Fibroblast of lung (primary cell): ENCODE measurements around the gene C7orf33. TPM values are rescaled to one million over a fixed set of nuclear protein-coding genes. Genes with fewer than 3 reads are reported as not detected.
"Not testable (repeated sequence)": the region's sequence is repeated elsewhere in the genome, so short reads cannot be mapped to it uniquely, and the experiment has no call there.

Experiments
- DNase-seq, 2 donors: peaks; one replicate each; pipeline versions ENCODE4 v3.0.0 to v3.0.0-alpha.2; 2010; ENCODE audit warnings: low read depth in 2 of 2
- H2AFZ ChIP-seq: 2 replicates; pipeline ENCODE4 v1.5.1; 2012; ENCODE audit warnings: low read length, control low read depth, inconsistent platforms
- H3K27ac ChIP-seq: 2 replicates; pipeline ENCODE4 v1.5.1; 2011; ENCODE audit warnings: low read length, control low read depth; ENCODE audit not compliant: insufficient read depth
- H3K27me3 ChIP-seq: 2 replicates; pipeline ENCODE4 v1.5.1; 2011; ENCODE audit warnings: mild to moderate bottlenecking, low read length; ENCODE audit not compliant: control insufficient read depth, insufficient read depth
- H3K36me3 ChIP-seq: 2 replicates; pipeline ENCODE4 v1.5.1; 2011; ENCODE audit warnings: low read length; ENCODE audit not compliant: control insufficient read depth, insufficient read depth
- H3K4me1 ChIP-seq: 2 replicates; pipeline ENCODE4 v1.5.1; 2011; ENCODE audit warnings: low read length; ENCODE audit not compliant: control insufficient read depth, insufficient read depth; ENCODE audit errors: extremely low read depth
- H3K4me2 ChIP-seq: 2 replicates; pipeline ENCODE4 v1.5.1; 2011; ENCODE audit warnings: low read length, control low read depth; ENCODE audit not compliant: insufficient read depth; ENCODE audit errors: extremely low read depth
- H3K4me3 ChIP-seq, 4 experiments: fragments of 200-600 bp in 1 of 4; sonication (generic) in 1 of 4; replicated peaks in 1 of 4; 2 replicates each; pipeline ENCODE4 v1.5.1; 2011 to 2016; ENCODE audit warnings: low read length in 4 of 4, low read depth in 3 of 4, mild to moderate bottlenecking in 3 of 4, control low read depth in 2 of 4, inconsistent platforms in 1 of 4, mixed read lengths in 1 of 4; ENCODE audit not compliant: insufficient read depth in 1 of 4; ENCODE audit errors: control extremely low read depth in 1 of 4
- H3K79me2 ChIP-seq: 2 replicates; pipeline ENCODE4 v1.5.1; 2012; ENCODE audit warnings: mild to moderate bottlenecking, low read length, inconsistent platforms; ENCODE audit not compliant: control insufficient read depth, insufficient read depth
- H3K9ac ChIP-seq: 2 replicates; pipeline ENCODE4 v1.5.1; 2011; ENCODE audit warnings: mild to moderate bottlenecking, low read length, control low read depth; ENCODE audit not compliant: insufficient read depth
- H3K9me3 ChIP-seq: 2 replicates; pipeline ENCODE4 v1.5.1; 2012; ENCODE audit warnings: low read depth, low read length; ENCODE audit not compliant: control insufficient read depth, insufficient read depth
- H4K20me1 ChIP-seq: 2 replicates; pipeline ENCODE4 v1.5.1; 2011; ENCODE audit warnings: low read length; ENCODE audit not compliant: control insufficient read depth, insufficient read depth; ENCODE audit errors: extremely low read depth
- EZH2 ChIP-seq: IDR thresholded peaks from 2 replicates; pipeline ENCODE4 v1.5.1; 2012; ENCODE audit warnings: low read length, control low read depth, mild to moderate bottlenecking; ENCODE audit errors: missing control alignments
- polyA plus RNA-seq, 2 donors: library from polyadenylated mRNA; depleted of rRNA in 1 of 2; stranded (reverse) in 1 of 2; unstranded in 1 of 2; fragments of >200 nt; gene quantifications; 2 replicates each; pipeline ENCODE4 v1.2.1, GENCODE V29; 2011 to 2012; ENCODE audit warnings: missing spikeins in 1 of 2
- total RNA-seq: library from RNA; depleted of rRNA; stranded (reverse); fragments of >200 nt; gene quantifications from 2 replicates; pipeline ENCODE4 v1.2.1, GENCODE V29; 2014
- TF ChIP-seq, protein P1 (sequence below), 2 donors: IDR thresholded peaks in 1 of 2; conservative IDR thresholded peaks in 1 of 2; 1 replicate in 1 of 2; 2 replicates in 1 of 2; pipeline ENCODE4 v1.5.1; 2011 to 2012; ENCODE audit warnings: low read length in 2 of 2, control low read depth in 1 of 2, inconsistent platforms in 1 of 2, low read depth in 1 of 2, mild to moderate bottlenecking in 1 of 2

The C7orf33 gene
- total and polyA plus RNA-seq, 2 donors (not counting 1 experiment from before 2014, with no cell fraction given), result not detected

DNA sequence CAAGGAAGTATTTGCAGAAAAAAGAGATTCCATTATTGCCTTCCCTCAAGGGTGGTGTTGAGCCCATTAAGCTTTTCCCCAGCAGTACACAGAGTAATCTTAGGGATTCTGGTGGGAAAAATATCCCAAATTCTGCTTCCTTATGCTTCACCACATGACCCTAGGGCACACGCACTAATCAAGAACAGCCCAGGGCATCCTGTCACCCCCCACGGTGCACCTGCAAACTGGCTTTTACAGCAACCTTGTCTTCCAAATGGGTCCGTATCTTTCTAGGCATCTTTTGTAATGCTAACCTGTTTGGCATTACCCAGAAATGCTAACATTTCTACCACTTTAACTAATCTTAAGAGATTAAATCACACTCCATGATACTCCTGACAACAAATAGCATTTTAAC is 926 bp upstream of the C7orf33 start:
- no peaks in the 10 kb centered on the region for H4K20me1 ChIP-seq
- no peak for DNase-seq
- H3K4me1 ChIP-seq, result no peaks in the 10 kb centered on the region
- H3K4me2 ChIP-seq, result no peak overlapping the region
- H3K36me3 ChIP-seq, result no peaks in the 10 kb centered on the region
- TF ChIP-seq EZH2, result no peak
- TF ChIP-seq, protein P1, sequence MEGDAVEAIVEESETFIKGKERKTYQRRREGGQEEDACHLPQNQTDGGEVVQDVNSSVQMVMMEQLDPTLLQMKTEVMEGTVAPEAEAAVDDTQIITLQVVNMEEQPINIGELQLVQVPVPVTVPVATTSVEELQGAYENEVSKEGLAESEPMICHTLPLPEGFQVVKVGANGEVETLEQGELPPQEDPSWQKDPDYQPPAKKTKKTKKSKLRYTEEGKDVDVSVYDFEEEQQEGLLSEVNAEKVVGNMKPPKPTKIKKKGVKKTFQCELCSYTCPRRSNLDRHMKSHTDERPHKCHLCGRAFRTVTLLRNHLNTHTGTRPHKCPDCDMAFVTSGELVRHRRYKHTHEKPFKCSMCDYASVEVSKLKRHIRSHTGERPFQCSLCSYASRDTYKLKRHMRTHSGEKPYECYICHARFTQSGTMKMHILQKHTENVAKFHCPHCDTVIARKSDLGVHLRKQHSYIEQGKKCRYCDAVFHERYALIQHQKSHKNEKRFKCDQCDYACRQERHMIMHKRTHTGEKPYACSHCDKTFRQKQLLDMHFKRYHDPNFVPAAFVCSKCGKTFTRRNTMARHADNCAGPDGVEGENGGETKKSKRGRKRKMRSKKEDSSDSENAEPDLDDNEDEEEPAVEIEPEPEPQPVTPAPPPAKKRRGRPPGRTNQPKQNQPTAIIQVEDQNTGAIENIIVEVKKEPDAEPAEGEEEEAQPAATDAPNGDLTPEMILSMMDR (conservative IDR thresholded peaks at IDR 0.05 in 1 of 2, IDR thresholded peaks at IDR 0.05 in 1 of 2; ENCODE audit: low read depth in 1 of 2, low read length in 2 of 2), result no peak
- no peak overlapping the region for H2AFZ ChIP-seq
- no peaks in the 10 kb centered on the region for H3K9me3 ChIP-seq
- no peaks in the 10 kb centered on the region for H3K79me2 ChIP-seq
- no peak overlapping the region for H3K27ac ChIP-seq
- H3K9ac ChIP-seq, result no peak overlapping the region
- H3K27me3 ChIP-seq, result peaks cover 2% of the 10 kb centered on the region
- no peak overlapping the region for H3K4me3 ChIP-seq

DNA sequence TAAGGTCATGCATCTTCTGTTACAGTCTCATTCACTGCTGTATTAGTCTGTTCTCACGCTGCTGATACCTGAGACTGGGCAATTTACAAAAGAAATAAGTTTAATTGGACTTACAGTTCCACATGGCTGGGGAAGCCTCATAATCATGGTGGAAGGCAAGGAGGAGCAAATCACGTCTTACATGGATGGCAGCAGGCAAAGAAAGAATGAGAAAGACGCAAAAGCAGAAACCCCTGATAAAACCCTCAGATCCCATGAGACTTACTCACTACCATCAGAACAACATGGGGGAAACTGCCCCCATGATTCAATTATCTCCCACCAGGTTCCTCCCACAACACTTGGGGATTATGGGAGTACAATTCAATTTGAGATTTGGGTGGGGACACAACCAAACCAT is 5.8 kb downstream of the C7orf33 start:
- not testable (repeated sequence) for H3K9me3 ChIP-seq, H4K20me1 ChIP-seq, H3K27me3 ChIP-seq, H3K4me1 ChIP-seq, DNase-seq, H3K4me3 ChIP-seq, H2AFZ ChIP-seq, H3K79me2 ChIP-seq, H3K27ac ChIP-seq, H3K4me2 ChIP-seq, H3K36me3 ChIP-seq, H3K9ac ChIP-seq

DNA sequence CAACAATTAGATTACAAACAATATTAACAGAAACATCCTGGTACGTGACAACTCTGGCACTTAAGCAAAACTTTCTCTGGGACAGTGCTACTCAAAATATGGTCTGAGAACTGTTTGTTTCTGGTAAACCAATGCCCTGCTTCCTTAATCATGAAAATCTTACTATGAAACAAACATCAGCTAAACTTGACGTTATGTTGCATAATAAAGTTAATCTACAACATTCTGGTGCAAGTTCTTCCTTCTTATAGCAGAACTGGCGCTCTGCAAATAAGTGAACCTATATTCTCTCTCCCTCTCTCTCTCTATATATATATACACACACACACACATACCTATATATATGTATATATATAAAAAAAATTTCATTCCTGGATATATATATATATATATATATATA is 7.8 kb downstream of the C7orf33 start:
- H3K9me3 ChIP-seq, result no peaks in the 10 kb centered on the region
- no peak for DNase-seq
- H3K79me2 ChIP-seq, result no peaks in the 10 kb centered on the region
- no peak overlapping the region for H3K9ac ChIP-seq
- no peak overlapping the region for H3K27ac ChIP-seq
- H3K27me3 ChIP-seq, result no peaks in the 10 kb centered on the region
- H3K4me1 ChIP-seq, result no peaks in the 10 kb centered on the region
- no peak overlapping the region for H3K4me2 ChIP-seq
- H2AFZ ChIP-seq, result no peak overlapping the region
- H3K36me3 ChIP-seq, result no peaks in the 10 kb centered on the region
- H4K20me1 ChIP-seq, result no peaks in the 10 kb centered on the region
- no peak for TF ChIP-seq EZH2
- TF ChIP-seq, protein P1 (conservative IDR thresholded peaks at IDR 0.05 in 1 of 2, IDR thresholded peaks at IDR 0.05 in 1 of 2; ENCODE audit: low read depth in 1 of 2, low read length in 2 of 2), result no peak
- H3K4me3 ChIP-seq, result no peak overlapping the region

DNA sequence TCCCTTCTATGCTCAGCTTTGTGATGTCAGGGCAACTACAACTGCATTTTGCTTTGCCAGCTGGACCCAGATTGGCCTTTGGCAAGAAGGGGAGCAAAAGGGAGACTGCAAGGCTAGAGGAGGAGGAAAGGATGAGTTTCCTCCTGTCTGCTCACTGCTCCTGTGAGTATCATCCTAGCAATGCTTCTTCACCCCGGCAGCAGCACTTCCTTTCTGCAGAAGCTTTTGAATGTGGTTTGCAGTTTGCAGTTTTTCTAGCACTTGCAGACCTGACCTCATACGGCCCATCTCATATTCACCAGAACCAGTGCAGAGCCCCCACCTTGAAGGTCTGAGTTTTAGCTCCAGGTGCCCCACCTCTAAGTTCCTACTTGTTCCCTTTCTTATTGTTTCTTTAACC is 14.8 kb downstream of the C7orf33 start:
- Histone ChIP-seq H3K4me1 (no peaks in the 10 kb centered on the region), H3K4me3 (no peak overlapping the region), H3K27ac (no peak overlapping the region), H3K36me3 (no peaks in the 10 kb centered on the region), H3K79me2 (no peaks in the 10 kb centered on the region), H3K9me3 (no peaks in the 10 kb centered on the region), H2AFZ (no peak overlapping the region), H4K20me1 (no peaks in the 10 kb centered on the region), H3K27me3 (peaks cover 4% of the 10 kb centered on the region), H3K9ac (no peak overlapping the region), H3K4me2 (no peak overlapping the region)
- TF ChIP-seq, protein P1 (conservative IDR thresholded peaks at IDR 0.05 in 1 of 2, IDR thresholded peaks at IDR 0.05 in 1 of 2; ENCODE audit: low read depth in 1 of 2, low read length in 2 of 2), result no peak
- no peak for TF ChIP-seq EZH2
- no peak for DNase-seq
